Trophoblast cell (in vitro differentiated cells and primary cell): Measurements from ENCODE around the gene DUSP7.

Source experiments
- DNase-seq, 2 donors: peaks; one replicate each; pipeline ENCODE4 v3.0.0-alpha.2; 2016
- H2AFZ ChIP-seq: 2 replicates; pipeline ENCODE4 v1.6.1; 2013; ENCODE audit warnings: low read length, moderate library complexity, mild to moderate bottlenecking; ENCODE audit not compliant: insufficient read depth, poor library complexity
- H2AK5ac ChIP-seq: 2 replicates; pipeline ENCODE4 v1.6.1; 2013; ENCODE audit warnings: mild to moderate bottlenecking, low read length
- H2BK120ac ChIP-seq: 2 replicates; pipeline ENCODE4 v1.6.1; 2013; ENCODE audit warnings: low read length, mild to moderate bottlenecking, moderate library complexity; ENCODE audit not compliant: insufficient read depth, poor library complexity
- H2BK12ac ChIP-seq: 2 replicates; pipeline ENCODE4 v1.6.1; 2013; ENCODE audit warnings: mild to moderate bottlenecking, low read length, moderate library complexity
- H2BK5ac ChIP-seq: 2 replicates; pipeline ENCODE4 v1.6.1; 2013; ENCODE audit warnings: low read length, low read depth, moderate library complexity, mild to moderate bottlenecking; ENCODE audit not compliant: poor library complexity
- H3K14ac ChIP-seq: 2 replicates; pipeline ENCODE4 v1.6.1; 2013; ENCODE audit warnings: mild to moderate bottlenecking, low read length
- H3K18ac ChIP-seq: 2 replicates; pipeline ENCODE4 v1.6.1; 2013; ENCODE audit warnings: mild to moderate bottlenecking, low read length
- H3K23ac ChIP-seq: 2 replicates; pipeline ENCODE4 v1.6.1; 2013; ENCODE audit warnings: low read length
- H3K27ac ChIP-seq: 2 replicates; pipeline ENCODE4 v1.5.1; 2013; ENCODE audit warnings: low read depth, mild to moderate bottlenecking, inconsistent platforms, low read length, moderate library complexity
- H3K27me3 ChIP-seq: 2 replicates; pipeline ENCODE4 v1.6.1; 2013; ENCODE audit warnings: inconsistent platforms, mild to moderate bottlenecking, low read length, moderate library complexity; ENCODE audit not compliant: insufficient read depth
- H3K36me3 ChIP-seq, 2 experiments: 1 replicate in 1 of 2; 2 replicates in 1 of 2; pipeline ENCODE4 v1.6.1; 2013; ENCODE audit warnings: low read length in 2 of 2, mild to moderate bottlenecking in 2 of 2, moderate library complexity in 1 of 2; ENCODE audit not compliant: insufficient read depth in 2 of 2, control insufficient read depth in 1 of 2
- H3K4ac ChIP-seq: 2 replicates; pipeline ENCODE4 v1.6.1; 2013; ENCODE audit warnings: low read depth, mild to moderate bottlenecking, low read length, moderate library complexity
- H3K4me1 ChIP-seq, 2 experiments: 1 replicate in 1 of 2; 2 replicates in 1 of 2; pipeline ENCODE4 v1.6.1; 2013; ENCODE audit warnings: low read length in 2 of 2, mild to moderate bottlenecking in 2 of 2, moderate library complexity in 1 of 2; ENCODE audit not compliant: insufficient read depth in 2 of 2, control insufficient read depth in 1 of 2
- H3K4me2 ChIP-seq: 2 replicates; pipeline ENCODE4 v1.6.1; 2013; ENCODE audit warnings: inconsistent platforms, mild to moderate bottlenecking, low read length, moderate library complexity
- H3K4me3 ChIP-seq: 2 replicates; pipeline ENCODE4 v1.5.1; 2013; ENCODE audit warnings: mild to moderate bottlenecking, low read depth, low read length, inconsistent platforms
- H3K79me1 ChIP-seq: one replicate; pipeline ENCODE4 v1.6.1; 2013; ENCODE audit warnings: low read length
- H3K79me2 ChIP-seq: 2 replicates; pipeline ENCODE4 v1.6.1; 2013; ENCODE audit warnings: low read length, mild to moderate bottlenecking; ENCODE audit not compliant: control insufficient read depth, insufficient read depth, poor library complexity
- H3K9ac ChIP-seq: 2 replicates; pipeline ENCODE4 v1.6.1; 2013; ENCODE audit warnings: mild to moderate bottlenecking, low read length
- H3K9me3 ChIP-seq: 2 replicates; pipeline ENCODE4 v1.6.1; 2013; ENCODE audit warnings: low read depth, mild to moderate bottlenecking, control low read depth, inconsistent platforms, low read length; ENCODE audit not compliant: insufficient read depth
- H4K12ac ChIP-seq: 2 replicates; pipeline ENCODE4 v1.6.1; 2013; ENCODE audit warnings: low read depth, mild to moderate bottlenecking, low read length, moderate library complexity
- H4K8ac ChIP-seq: 2 replicates; pipeline ENCODE4 v1.6.1; 2013; ENCODE audit warnings: low read depth, mild to moderate bottlenecking, low read length, moderate library complexity
- H4K91ac ChIP-seq: one replicate; pipeline ENCODE4 v1.6.1; 2013; ENCODE audit warnings: low read depth, mild to moderate bottlenecking, low read length, moderate library complexity
- WGBS: extraction: QIAGEN DNeasy Blood & Tissue Kit; methylation state at CpG from one replicate; pipeline ENCODE4 v1.1.7; 2013; ENCODE audit warnings: missing lambda C conversion rate; ENCODE audit not compliant: insufficient read length, insufficient coverage; ENCODE audit errors: extremely low coverage; 5-methylcytosine and 5-hydroxymethylcytosine counted together

DUSP7 gene

DNA sequence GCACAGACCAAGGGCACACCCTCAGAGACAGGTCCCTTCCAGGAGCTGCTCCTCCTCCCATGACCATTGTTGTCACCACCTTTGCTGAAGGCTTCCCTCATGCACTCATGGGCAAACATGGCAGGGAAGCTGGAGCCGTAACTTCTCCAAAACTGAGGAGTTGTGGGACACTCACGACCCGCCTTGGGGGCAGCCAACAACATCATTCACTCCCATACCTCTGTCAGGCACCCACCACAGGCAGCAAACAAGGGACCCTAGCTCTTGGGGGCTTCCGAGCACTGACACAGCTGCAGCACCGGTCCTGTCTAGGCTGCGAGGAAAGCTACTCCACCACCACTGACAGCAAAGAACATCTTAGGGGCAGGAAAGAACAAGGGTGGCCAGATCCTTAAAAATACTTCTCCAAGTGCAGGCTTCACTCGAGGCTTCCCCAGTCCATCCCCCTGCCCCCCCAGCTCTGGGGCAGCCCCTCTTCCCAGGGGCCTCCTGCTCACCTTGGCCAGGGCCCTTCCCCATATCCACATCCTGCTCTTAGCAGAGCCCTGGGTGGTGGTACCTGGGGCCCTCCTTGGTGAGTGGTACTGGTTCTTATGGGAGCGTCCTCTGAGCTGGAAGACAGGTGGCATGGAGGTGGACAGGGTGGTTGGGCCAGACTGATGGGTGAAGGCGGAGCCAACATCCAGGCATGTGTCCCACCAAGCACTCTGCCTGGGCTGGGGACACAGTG, 28.0 kb upstream of the DUSP7 start:
- Histone ChIP-seq H4K12ac (no peak overlapping the region), H2AK5ac (no peak overlapping the region), H4K91ac (no peak overlapping the region), H3K27me3 (no peaks in the 10 kb centered on the region), H3K9ac (no peak overlapping the region), H2BK12ac (no peak overlapping the region), H3K18ac (no peak overlapping the region), H2BK120ac (no peak overlapping the region), H3K9me3 (no peaks in the 10 kb centered on the region), H3K27ac (no peak overlapping the region), H3K14ac (no peak overlapping the region), H3K79me2 (peaks cover 4% of the 10 kb centered on the region), H2BK5ac (no peak overlapping the region), H3K4me3 (no peak overlapping the region), H3K4ac (no peak overlapping the region), H4K8ac (no peak overlapping the region), H3K4me1 (peaks cover 12 to 13% of the 10 kb centered on the region in 2 experiments), H3K4me2 (no peak overlapping the region), H3K36me3 (peaks cover 0 to 2% of the 10 kb centered on the region in 2 experiments), H3K79me1 (peaks cover under 1% of the 10 kb centered on the region), H3K23ac (no peak overlapping the region), H2AFZ (no peak overlapping the region)
- no CpG with 5 or more reads among the region's 9 CpGs for WGBS
- no peak for DNase-seq

DNA sequence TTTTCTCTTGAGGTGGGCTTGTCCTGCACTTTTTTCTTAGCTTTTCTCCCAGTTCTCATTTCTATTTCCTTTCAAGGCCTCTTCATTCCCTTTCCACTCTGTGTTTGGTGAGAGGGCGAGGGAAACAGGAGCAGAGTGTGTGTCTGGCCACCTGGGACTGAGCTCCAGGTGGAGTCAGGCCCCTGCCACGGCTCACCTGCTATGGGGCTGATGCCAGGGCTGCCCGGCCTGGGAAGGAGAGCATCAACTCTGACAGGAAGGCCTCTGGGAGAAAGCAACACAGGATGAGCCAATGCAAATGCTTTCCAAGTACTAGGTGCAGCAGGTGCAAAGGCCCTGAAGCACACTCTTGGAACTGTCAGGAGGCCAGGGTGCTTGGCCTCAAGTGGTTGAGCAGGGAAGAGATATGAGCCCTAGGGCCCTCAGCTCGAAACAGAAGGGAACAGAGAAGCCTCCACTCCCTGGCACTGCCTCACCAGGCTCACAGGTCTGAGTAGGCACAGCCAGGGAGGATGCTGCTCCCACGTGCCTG, 27.3 kb upstream of the DUSP7 start:
- WGBS = no CpG with 5 or more reads among the region's 5 CpGs
- peaks cover 3% of the 10 kb centered on the region for H3K79me1 ChIP-seq

DNA sequence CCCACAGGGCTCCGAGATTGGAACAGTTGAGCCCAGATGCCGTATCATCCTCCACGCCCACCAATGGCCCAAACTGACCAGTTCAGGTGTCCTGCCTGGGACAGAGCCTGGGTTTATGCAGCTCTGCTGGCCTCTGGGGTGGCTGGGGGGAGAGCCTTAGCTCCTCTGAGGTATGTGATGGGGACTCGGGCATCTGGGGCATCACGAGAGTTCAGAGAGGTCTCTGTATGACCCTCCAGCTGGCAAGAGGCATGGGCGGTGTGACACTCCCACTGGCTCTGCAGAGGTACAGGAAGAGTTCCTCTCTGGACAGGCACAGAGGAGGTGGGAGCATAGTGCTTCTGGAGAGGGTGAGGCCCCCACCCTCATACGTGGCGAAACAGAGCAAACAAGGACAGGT, 26.6 kb upstream of the DUSP7 start:
- DNase-seq = no peak
- Histone ChIP-seq H3K18ac (no peak overlapping the region), H3K4me3 (no peak overlapping the region), H3K9ac (no peak overlapping the region), H4K12ac (no peak overlapping the region), H3K4me1 (peaks cover 8 to 10% of the 10 kb centered on the region in 2 experiments), H3K36me3 (peaks cover 0 to 2% of the 10 kb centered on the region in 2 experiments), H3K27me3 (no peaks in the 10 kb centered on the region), H2AFZ (no peak overlapping the region), H3K4me2 (no peak overlapping the region), H3K27ac (no peak overlapping the region), H2BK120ac (no peak overlapping the region), H3K14ac (no peak overlapping the region), H2BK12ac (no peak overlapping the region), H2BK5ac (no peak overlapping the region), H3K4ac (no peak overlapping the region), H4K91ac (no peak overlapping the region), H3K9me3 (no peaks in the 10 kb centered on the region), H2AK5ac (no peak overlapping the region), H3K79me2 (peaks cover 2% of the 10 kb centered on the region), H3K23ac (no peak overlapping the region), H4K8ac (no peak overlapping the region), H3K79me1 (peaks cover 6% of the 10 kb centered on the region)
- no CpG with 5 or more reads among the region's 8 CpGs for WGBS

More for the DNA sequence above, 27.3 kb upstream of the DUSP7 start:
- Histone ChIP-seq H3K9me3 (no peaks in the 10 kb centered on the region), H3K14ac (no peak overlapping the region), H3K4me1 (peaks cover 9 to 13% of the 10 kb centered on the region in 2 experiments), H2BK120ac (no peak overlapping the region), H3K79me2 (peaks cover 2% of the 10 kb centered on the region), H2BK5ac (no peak overlapping the region), H3K9ac (no peak overlapping the region), H3K27ac (no peak overlapping the region), H4K12ac (no peak overlapping the region), H2AFZ (no peak overlapping the region), H3K4ac (no peak overlapping the region), H3K23ac (no peak overlapping the region), H4K91ac (no peak overlapping the region), H2AK5ac (no peak overlapping the region), H3K36me3 (peaks cover 0 to 2% of the 10 kb centered on the region in 2 experiments), H3K27me3 (no peaks in the 10 kb centered on the region), H3K4me2 (no peak overlapping the region), H3K4me3 (no peak overlapping the region), H2BK12ac (no peak overlapping the region), H4K8ac (no peak overlapping the region), H3K18ac (no peak overlapping the region)
- no peak for DNase-seq

DNA sequence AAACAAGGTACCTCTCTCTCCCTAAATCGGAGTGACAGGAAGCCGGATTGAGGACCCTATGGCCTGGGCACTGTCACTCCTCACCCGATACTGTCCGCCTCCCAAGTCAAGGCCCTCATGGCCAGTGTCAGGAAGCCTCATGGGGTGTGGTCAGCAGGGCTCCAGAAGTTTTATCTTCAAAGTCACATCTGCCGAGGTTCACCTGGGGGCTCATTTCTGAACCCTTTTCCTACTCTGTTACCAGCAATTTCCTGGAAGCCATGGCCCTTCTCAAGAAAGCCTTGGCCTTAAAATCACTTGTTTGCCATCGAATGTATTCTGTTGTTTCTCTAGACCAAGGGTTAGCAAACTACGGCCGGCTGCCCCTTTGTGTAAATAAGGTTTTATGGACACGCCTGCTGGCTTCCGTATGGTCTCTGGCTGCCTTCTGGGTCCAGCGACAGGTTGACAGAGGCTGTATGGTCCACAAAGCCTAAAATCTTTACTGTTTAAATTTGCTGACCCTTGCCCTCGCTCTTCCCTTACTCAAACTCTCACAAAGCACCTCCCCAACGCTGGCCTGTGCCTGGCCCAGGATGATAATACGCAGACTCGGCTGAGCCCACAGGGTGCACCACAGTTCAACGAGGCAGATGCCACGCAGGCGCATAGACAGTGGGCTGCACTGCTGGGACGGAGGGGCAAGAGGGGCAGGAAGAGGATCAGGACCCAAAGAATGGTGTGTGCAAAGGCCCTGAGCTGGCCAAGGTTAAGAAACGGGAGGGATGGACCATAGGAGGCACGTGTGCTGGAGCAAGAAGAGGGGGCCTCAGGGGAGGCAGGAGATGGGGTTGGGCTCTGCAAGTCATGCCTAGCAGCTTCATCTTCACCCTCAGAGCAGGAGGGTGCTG, 24.7 kb upstream of the DUSP7 start:
- no peak overlapping the region for H4K8ac ChIP-seq
- no peak overlapping the region for H4K91ac ChIP-seq
- no peak overlapping the region for H2AK5ac ChIP-seq
- no peak overlapping the region for H3K14ac ChIP-seq
- H3K18ac ChIP-seq = no peak overlapping the region
- no peak overlapping the region for H2BK5ac ChIP-seq
- H2BK12ac ChIP-seq = no peak overlapping the region
- H3K9me3 ChIP-seq = no peaks in the 10 kb centered on the region
- H2BK120ac ChIP-seq = no peak overlapping the region
- H3K4ac ChIP-seq = no peak overlapping the region
- DNase-seq = no peak
- H3K4me3 ChIP-seq = no peak overlapping the region
- H3K79me2 ChIP-seq = peaks cover 2% of the 10 kb centered on the region
- peaks cover 23 to 24% of the 10 kb centered on the region in 2 experiments for H3K4me1 ChIP-seq
- H3K9ac ChIP-seq = no peak overlapping the region
- H2AFZ ChIP-seq = no peak overlapping the region
- H3K27me3 ChIP-seq = no peaks in the 10 kb centered on the region
- no peak overlapping the region for H3K27ac ChIP-seq
- H4K12ac ChIP-seq = no peak overlapping the region
- H3K79me1 ChIP-seq = peaks cover 17% of the 10 kb centered on the region
- H3K23ac ChIP-seq = no peak overlapping the region
- H3K4me2 ChIP-seq = no peak overlapping the region
- peaks cover 0 to 2% of the 10 kb centered on the region in 2 experiments for H3K36me3 ChIP-seq
- no CpG with 5 or more reads among the region's 21 CpGs for WGBS
